RPMI7951 (cell line): ENCODE measurements around the gene NKRF. TPM values are rescaled to one million over a fixed set of nuclear protein-coding genes. Genes with fewer than 3 reads are reported as not detected.

Experiments
- total RNA-seq: library from RNA; depleted of rRNA; stranded (reverse); fragments of >200 nt; shearing (Covaris generic); gene quantifications from 2 replicates; pipeline ENCODE4 v1.2.3, GENCODE V29; 2014; rRNA removed

NKRF gene
- total RNA-seq, 1 experiment from 2014 or later, result 4.4 TPM

Other genes with a start within 250 kb of the NKRF start
- gene SLC25A43, start 207.1 kb downstream of the NKRF start, total RNA-seq, result 20.5 and 22.5 TPM in 2 replicates
- 289 and 310 TPM in 2 replicates for gene SLC25A5, start 138.0 kb downstream of the NKRF start, total RNA-seq
- gene STEEP1, start 41.0 kb downstream of the NKRF start, total RNA-seq, result 21.3 and 27.8 TPM in 2 replicates
- gene UBE2A, start 31.9 kb downstream of the NKRF start, total RNA-seq, result 34.5 and 38.7 TPM in 2 replicates
- gene SEPTIN6, start 86.7 kb upstream of the NKRF start, total RNA-seq, result 9.7 and 10.3 TPM in 2 replicates
- gene SOWAHD, start 152.2 kb upstream of the NKRF start, total RNA-seq, result 0.10 TPM in 1 of 2 replicates, not detected in the other
- 2,449 and 3,058 TPM in 2 replicates for gene RPL39, start 185.2 kb upstream of the NKRF start, total RNA-seq
- 2.6 and 3.8 TPM in 2 replicates for gene UPF3B, start 246.5 kb upstream of the NKRF start, total RNA-seq